ENCODE measurements around the gene B3GALT5.

GRCh38 chr21:39696618-39697017 is 83.9 kb downstream of the B3GALT5 start:
- no peak for TF ChIP-seq CTCF (IDR thresholded peaks at IDR 0.05)
- no peak for TF ChIP-seq POLR2AphosphoS5 (IDR thresholded peaks at IDR 0.05)

Data from gastroesophageal sphincter (tissue), 3 donors.